HG02623 (cell line): ENCODE results near the gene ALG8.
A peak's percentile ranks its signal among the peaks of the same experiment; 100 is the strongest.

Source experiments
- ATAC-seq: cut with Tn5 transposase; IDR thresholded peaks from one replicate; pipeline ENCODE4 v1.9.1; 2021; ENCODE audit warnings: moderate library complexity; ENCODE audit not compliant: unreplicated experiment

ALG8 gene

DNA sequence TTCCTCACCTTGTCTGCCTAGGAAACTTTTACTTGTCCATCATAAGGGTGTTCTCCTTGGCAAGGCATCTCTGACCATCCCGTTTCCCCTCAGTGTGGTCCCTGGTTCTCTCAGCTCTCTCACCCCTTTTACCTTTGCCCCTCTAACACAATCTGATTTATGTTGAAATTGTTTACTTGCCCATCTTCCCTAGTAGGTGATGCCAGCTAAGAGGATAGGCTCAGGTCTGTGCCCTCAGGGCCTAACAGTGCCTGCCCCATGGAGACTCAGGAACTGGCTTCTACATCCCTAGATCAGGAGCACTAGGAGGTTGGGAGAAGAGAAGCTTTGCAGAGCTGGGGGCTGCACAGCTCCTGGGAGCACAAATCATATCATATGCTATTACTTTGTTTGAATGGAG, 21.1 kb upstream of the ALG8 start:
- no peak for ATAC-seq

DNA sequence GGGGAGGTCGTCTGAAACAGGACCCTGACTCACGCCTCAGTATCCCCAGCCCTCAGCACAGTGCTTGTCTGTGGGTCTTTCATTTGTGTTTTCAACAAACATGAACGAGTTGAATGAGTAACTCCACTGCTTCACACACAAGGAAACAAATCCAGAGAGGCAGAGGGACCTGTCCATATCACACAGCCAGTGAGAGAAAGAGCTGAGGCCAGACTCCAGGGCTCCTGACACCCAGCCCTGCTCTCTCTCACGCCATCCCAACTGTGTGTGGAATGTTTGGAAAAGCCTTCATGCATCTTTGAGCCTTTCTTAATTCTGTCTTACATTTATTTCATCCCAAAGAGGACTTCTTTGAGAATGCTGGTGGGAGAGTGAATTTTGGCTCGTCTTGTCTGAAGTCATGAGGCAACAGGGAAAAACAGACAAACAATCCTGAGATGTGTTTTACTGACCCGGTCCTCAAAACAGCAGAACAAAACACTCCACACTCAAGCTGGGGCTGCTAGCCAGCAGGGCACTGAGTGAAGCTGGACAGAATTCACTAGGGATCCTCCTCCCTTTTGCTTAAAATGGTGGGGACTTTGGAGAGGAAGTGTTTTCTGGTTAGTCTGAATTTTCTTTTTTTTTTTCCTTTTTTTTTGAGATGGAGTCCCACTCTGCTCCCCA, 19.7 kb upstream of the ALG8 start:
- no peak for ATAC-seq

- no peak for ATAC-seq
Measured at GRCh38 chr11:78156127-78156844, 16.9 kb upstream of the ALG8 start.

- ATAC-seq, result no peak
Measured at GRCh38 chr11:78151804-78152203, 12.4 kb upstream of the ALG8 start.

DNA sequence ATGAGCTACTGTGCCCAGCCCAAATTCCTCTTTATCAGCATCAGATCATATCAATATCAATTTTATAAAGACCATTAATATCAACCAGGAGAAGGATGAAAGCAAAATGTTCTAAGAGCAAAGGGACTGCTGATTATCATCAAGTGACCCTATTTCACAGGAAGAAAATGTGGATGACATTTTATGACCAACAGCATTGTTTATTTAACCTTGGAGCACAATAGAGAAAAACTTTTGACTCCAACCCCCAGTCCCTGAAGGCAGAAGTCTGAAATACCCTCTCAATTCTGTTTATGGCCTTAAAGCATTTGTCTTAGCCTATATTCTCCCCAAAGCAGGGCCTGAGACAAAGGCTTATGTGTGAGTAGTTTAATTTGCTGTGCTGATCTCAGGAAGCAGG, 11.3 kb upstream of the ALG8 start:
- no peak for ATAC-seq

GRCh38 chr11:78150346-78150745, 10.9 kb upstream of the ALG8 start:
- no peak for ATAC-seq

- ATAC-seq, result no peak
Measured at GRCh38 chr11:78149646-78150045, 10.2 kb upstream of the ALG8 start.

GRCh38 chr11:78147807-78148206, 8.4 kb upstream of the ALG8 start:
- no peak for ATAC-seq

DNA sequence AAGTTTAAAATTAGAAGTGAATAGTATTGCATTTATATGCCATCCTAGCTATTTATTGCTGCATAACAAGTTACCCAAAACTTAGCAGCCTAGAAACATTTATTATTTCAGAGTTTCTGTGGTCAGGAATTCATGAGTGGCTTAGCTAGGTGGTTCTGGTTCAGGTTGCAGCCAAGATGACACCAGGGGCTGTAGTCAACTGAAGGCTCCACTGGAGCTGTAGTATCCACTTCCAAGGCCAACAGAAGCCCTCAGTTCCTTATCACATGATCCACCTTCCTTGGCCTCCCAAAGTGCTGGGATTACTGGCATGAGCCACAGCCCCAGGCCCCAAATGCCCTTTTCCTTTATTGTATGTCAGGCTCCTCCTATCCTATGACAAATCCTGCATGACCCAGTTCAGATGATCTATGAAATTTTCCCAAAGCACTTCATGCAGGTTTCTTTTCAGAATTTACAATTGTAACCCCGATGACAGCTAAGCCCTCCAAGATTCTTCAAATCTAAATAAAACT, 6.1 kb upstream of the ALG8 start:
- ATAC-seq, result no peak

GRCh38 chr11:78140392-78141077, 1.1 kb upstream of the ALG8 start:
- no peak for ATAC-seq

DNA sequence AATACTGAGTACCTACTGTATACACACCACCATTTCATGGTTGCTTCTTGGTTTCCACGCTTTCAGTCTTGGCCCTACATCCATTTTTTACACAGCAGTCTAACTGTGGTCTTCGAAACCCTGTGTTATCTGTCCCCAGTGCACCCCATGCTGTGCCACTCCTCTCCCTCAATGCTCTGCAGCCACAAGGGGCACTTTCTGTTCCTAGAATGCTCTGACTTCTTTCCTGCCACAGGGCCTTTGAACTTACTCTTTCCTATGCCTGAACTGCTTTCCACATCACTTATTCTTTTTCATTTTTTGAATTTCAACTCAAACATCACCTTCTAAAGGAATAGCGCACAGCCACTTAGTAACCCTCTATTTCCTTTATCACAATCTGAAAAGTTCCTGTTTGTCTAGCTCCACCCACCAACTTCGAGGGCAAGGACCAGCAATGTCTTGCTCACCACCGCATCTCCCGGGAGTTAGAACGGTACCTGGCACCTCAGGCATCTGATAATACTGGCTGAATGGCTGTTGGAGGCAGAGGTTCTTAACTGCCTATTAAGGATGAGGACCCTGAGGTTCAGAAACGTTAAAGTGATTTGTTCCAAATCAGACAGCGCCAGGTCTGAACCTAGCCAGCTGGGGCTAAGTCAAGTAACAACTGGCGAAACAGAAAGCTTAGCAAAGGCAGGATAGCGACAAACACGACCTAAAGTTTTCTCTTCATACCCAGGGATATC, 568 bp downstream of the ALG8 start:
- ATAC-seq, result peak; percentile 23

DNA sequence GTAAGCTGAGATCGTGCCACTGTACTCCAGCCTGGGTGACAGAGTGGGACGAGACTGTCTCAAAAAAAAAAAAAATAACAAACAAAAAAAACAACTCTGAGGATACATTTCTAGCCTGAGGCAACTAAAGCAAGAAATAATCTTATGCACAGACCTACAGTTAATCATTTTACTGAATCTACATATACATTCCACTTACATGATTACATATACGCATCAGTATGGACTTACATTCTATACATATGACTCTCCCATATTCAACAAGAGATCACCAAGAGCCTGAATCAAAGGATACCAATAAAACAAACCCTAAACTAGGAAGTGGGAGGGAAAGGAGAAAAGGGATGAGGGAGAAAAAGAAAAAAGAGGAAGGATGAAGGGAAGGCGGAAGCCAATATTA, 1.1 kb downstream of the ALG8 start:
- no peak for ATAC-seq

DNA sequence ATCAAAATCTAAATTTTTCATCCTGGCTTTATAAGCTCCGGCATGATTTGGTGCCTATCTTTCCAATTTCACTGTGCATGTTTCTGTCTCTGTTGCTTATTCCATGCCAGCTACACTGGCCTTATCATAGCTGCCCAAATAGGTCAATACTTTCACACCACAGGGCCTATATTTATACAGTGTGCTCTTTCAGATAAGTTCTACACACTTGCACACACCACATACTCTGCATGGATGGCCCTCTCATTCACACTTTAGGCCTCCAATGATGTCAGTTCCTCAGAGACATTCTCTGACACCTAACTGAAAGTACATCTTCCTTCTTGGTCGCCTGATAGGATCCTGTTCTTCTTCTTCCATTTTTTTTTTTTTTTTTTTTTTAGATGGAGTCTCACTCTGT, 7.0 kb downstream of the ALG8 start:
- ATAC-seq, result no peak

DNA sequence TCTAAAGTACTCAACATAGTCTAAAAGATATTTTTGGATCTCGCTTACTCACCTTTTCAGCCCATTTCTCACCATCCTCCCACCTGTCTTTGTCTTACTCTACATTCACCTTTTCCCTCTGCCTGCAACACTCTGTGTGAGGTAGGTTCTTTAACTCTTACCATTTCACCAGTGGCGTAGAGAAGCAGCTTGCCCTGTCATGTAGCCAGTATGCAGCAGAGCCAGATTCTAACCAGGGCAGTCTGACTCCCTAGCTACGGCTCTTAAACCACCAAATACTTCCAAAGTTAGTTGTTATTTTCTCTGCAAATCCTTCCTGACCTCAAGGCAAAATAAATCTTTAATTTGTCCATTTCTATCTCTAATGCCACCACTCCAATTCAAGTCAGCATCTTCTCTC, 7.5 kb downstream of the ALG8 start:
- ATAC-seq, result no peak

DNA sequence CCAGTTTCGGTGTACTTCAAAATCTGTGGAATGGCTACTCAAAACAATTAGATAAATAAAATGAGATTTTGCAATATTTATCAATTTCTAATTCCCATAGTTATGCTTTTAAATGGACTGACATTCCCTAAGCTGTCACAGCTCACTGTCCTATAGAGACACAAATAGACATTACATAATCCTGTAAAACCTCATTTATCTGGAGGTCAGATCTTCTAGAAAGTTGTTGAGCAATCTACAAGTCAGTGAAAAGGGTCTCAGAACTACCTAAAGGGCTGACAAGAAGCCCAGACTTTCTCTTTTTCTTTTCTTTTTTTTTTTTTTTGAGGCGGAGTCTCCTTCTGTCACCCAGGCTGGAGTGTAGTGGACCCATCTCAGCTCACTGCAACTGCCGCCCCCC, 12.0 kb downstream of the ALG8 start:
- no peak for ATAC-seq

DNA sequence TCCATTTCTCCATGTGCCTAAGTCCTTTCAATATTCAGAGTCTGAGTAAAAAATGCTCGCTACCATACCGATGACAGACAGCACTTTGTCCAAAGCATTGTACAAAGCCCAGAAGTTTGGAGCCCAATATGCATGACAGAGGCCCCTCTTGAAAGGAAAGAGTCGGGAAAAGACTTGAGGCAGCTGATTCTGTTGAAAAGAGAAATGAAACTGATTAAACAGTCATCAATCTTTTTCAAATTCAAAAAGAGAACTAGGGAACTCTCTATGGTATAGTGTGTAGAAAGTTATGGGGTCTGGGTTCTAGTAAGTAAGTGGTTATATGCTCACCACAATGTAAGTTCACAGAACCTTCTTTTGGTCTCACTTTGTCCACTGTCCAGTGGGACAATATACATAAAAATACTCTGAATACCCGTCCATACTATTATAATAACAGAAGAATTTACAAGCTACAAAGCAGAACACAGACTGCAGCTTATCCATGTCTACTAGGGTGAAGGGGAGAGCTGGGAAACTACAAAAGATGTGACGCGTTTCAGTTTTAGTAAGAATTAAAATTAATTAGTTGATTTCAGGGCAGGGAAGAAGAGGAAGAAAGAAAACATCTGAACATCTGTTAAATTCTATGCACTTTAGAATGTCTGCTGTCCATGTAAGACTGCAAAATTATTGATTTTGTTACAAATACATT, 26.7 kb downstream of the ALG8 start:
- ATAC-seq, result peak; percentile 63

DNA sequence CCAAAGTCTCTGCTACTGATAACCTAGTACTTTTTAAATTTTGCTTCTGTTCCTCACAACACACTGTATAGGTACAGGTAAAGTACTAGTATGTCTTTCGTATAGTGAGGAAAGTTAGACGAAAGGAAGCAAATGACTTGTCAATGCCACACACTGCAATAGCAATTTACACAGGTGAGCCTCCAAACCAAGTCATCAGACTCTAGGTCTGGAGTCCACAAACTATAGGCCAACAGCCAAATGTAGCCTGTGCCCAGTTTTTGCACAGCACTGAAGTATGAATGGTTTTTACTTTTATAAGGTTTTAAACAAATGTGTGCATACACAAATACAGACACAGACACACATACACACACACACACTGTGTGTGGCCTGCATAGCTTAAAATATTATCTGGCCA, 28.1 kb downstream of the ALG8 start:
- no peak for ATAC-seq

- no peak for ATAC-seq
Measured at GRCh38 chr11:78110830-78111229, 28.6 kb downstream of the ALG8 start.

GRCh38 chr11:78110351-78110750, 29.1 kb downstream of the ALG8 start:
- ATAC-seq, result no peak

GRCh38 chr11:78109081-78110015, 30.1 kb downstream of the ALG8 start:
- no peak for ATAC-seq
